Islet precursor cell (in vitro differentiated cells): Measurements from ENCODE around the gene TMEM164.

ENCODE experiments used
- DNase-seq: peaks from one replicate; pipeline ENCODE4 v3.0.0-alpha.2; 2018

Gene TMEM164

DNA sequence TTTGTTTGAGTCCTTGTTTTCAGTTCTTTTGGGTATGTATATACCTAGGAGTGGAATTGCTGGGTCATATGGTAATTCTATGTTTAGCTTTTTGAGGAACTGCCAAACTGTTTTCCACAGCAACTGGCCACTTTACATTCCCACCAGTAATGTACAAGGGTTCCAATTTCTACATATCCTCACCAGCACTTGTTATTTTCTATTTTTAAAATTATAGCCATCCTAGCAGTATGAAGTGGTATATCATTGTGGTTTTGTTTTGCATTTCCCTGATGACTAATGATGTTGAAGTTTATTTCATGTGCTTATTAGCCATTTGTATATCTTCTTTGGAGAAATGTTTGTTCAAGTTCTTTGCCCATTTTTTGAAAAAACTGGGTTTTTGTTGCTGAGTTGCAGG is 39.6 kb downstream of the TMEM164 start:
- DNase-seq = no peak

GRCh38 chrX:110043506-110043905 is 40.6 kb downstream of the TMEM164 start:
- DNase-seq = no peak

DNA sequence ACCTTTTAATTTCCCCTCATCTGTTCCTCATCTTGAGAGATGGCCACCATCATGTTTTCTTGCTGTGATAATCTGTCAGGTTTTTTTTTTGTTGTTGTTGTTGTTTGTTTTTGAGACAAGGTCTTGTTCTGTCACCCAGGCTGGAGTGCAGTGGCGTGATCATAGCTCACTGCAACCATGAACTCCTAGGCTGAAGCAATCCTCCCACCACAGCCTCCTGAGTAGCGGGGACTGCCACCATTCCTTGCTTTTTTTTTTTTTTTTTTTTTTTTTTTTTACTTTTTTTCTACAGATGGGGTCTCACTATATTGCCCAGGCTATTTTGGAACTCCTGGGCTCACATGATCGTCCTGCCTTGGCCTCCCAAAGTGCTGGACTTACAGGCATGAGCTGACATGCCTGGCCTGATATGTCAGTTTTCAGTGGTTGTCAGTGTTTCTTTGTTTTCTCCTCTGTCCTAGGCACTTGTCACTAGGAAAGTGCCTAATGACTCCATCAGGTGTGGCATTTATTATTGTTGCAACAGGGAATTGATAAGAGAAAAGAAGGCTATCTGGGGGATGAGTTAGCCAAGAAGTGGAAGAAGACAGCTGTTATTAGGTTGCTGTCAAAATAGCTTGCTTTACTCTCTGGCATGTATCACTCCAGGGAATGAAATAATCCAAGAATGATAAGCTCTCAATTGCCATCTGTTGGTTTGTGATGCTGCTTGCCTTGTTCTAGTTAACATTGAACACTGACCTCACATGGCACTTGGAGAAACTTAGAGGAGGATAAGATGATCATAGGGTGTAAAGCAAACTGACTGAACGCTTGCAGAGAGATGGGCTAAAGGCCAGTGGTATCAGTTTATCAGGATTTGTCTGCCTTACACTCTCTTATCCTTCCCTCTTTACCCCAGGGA is 41.7 kb downstream of the TMEM164 start:
- DNase-seq = no peak

GRCh38 chrX:110045421-110045820 is 42.5 kb downstream of the TMEM164 start:
- no peak for DNase-seq

DNA sequence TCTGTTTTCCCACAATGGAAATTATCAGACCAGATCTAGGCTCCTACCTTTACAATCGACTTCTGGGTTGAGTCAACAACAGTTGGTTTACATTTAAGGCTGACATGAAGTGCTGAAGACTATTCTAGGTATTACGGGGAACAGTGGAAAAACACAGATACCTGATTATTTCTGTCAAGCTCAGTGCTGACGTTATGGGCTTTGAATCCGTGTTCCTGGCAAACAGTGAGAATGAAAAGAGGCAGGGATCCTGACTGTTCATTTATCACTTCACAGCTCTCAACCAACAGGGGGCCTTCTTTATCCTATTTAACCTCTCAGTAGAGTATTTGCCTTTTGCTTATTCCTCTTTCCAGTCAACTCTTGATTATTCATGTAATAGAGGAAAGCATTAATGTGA is 43.1 kb downstream of the TMEM164 start:
- no peak for DNase-seq

- DNase-seq = no peak
These were observed 44.1 kb downstream of the TMEM164 start for GRCh38 chrX:110046971-110047370.

GRCh38 chrX:110049096-110049495 is 46.2 kb downstream of the TMEM164 start:
- no peak for DNase-seq

- DNase-seq = no peak
These were observed 47.5 kb downstream of the TMEM164 start for GRCh38 chrX:110050386-110050785.

DNA sequence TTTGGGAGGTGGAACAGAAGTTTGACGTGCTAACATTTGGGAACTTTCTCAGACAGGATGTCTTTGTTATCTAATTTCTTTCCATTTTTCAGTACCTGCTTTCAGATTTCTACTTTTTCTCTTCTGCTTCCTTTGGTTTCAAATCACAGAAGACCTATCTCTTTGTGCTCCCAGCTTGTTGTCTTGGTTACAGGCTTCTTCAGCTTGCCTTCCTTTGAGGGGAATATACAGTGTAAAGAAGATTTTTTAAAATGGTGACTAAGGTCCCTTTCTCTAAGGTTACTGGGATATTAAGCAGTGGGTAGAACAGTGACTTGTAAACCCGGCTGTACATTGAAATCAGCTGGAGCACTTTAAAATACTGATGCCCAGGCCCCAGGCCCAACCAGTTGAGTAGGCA is 48.0 kb downstream of the TMEM164 start:
- DNase-seq = no peak

DNA sequence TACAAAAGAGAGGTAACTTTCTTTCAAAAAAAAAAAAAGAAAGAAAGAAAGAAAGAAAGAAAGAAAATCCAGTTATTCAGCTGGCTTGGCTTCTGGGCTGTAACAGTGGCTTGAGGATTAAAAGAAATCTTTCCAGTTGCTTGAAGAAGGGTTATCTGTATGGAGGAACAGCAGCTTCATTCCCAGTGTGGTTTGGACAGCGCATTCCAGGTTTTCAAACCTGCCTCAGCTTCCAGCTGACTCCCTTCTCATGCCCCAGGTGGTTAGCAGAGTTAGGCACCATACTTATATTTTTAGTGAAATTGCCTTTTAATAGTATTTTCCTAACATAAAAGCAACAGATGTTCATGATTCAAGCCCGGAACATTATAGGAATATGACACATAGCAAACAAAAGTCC is 48.6 kb downstream of the TMEM164 start:
- no peak for DNase-seq

GRCh38 chrX:110052303-110052702 is 49.4 kb downstream of the TMEM164 start:
- no peak for DNase-seq

DNA sequence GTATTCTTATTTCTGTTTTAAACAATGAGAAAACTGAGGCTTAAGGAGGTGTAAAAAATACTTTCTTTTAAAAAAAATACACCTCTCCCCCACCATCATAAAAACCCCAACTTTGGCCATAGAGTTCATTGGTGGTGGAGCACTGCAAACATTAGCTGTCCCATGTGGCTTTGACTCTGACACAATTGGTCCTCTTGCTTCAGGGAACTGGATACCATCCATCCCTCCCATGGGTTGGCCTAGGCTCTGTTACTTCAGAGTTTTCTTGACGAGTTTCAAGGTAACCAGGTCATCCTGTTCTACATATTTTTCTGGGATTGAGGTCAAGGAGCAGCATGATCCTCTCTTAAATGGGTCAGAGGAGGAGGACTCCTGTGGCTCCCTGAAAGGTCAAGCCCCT is 50.5 kb downstream of the TMEM164 start:
- DNase-seq = no peak

GRCh38 chrX:110055616-110056015 is 52.7 kb downstream of the TMEM164 start:
- DNase-seq = no peak

- DNase-seq = no peak
These were observed 53.5 kb downstream of the TMEM164 start for GRCh38 chrX:110056419-110056818.

- DNase-seq = no peak
These were observed 56.5 kb downstream of the TMEM164 start for GRCh38 chrX:110059410-110059809.

- DNase-seq = no peak
These were observed 57.4 kb downstream of the TMEM164 start for GRCh38 chrX:110060317-110060716.

DNA sequence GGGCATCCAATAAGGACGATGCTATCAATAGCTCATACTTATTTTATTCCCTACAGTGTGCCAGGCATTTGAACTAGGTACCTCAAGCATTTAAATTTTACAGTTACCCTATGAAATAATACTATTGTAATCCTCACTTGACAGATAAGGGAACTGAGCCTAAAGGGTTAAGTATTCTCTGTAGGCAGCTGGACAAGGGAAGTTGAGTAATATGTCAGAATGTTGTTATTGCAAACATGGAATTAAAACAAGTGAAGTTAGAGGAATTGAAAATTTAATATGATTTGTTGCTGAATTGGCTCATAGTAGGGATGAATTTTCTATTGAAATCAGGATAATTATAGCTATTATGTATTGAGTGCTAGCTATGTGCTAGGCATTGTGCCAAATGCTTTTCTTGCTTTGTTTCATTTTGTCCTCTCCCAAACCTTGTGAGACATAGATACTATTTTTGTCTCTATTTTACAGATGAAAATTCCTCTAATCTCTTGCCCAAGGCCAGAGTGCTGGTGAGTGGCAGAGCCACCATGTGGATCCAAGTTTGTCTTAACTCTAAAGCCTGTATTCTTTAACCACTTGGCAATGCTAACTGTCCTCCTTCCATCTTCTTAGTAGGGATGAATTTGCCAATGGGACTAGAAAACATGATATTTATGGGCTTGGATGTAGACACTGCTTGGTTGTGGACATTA is 58.1 kb downstream of the TMEM164 start:
- DNase-seq = no peak

DNA sequence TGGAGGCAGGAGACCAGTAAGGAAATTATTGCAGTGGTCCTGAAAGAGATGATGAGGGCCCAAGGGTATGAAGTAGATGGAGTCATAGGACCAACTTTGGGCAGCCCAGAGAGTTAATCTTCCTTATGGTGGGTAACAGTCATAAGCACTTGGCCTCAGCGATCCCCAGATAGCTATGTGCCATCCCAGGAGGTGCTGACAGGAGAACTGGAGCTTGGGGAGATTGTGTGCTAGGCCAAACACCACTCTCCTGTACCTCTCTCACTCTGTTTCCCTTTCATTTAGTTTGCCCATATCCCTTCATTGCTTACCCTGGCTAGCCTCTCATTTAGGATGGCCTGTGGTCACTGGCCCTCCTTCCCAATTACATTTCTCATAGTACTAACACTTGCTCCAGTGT is 60.0 kb downstream of the TMEM164 start:
- no peak for DNase-seq

- no peak for DNase-seq
These were observed 63.7 kb downstream of the TMEM164 start for GRCh38 chrX:110066488-110067225.

GRCh38 chrX:110070970-110071369 is 68.1 kb downstream of the TMEM164 start:
- no peak for DNase-seq

DNA sequence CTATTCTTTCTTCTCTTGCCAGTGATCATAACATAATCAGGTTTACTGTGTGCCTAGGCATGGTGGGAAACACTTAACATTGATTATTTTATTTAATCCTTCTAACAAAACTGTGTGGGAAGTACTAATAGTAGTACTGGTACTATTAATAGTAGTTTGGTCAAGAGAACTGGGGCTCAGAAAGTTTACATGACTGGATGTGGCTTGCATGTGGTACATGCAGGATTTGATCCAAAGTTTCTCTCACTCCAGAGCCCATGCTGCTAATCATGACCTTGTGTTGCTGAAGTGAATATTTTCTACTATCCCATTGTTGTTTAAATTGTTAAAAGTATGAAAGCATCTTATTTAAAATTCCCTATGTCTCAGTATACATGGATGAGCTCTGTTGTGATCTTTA is 78.4 kb downstream of the TMEM164 start:
- DNase-seq = no peak

- DNase-seq = no peak
These were observed 78.8 kb downstream of the TMEM164 start for GRCh38 chrX:110081740-110082139.

GRCh38 chrX:110082161-110082560 is 79.2 kb downstream of the TMEM164 start:
- DNase-seq = no peak
